Renal cortical epithelial cell (primary cell): ENCODE measurements around the gene HES7. TPM values are rescaled to one million over a fixed set of nuclear protein-coding genes. Genes with fewer than 3 reads are reported as not detected.

Experiments used
- DNase-seq: peaks from one replicate; pipeline ENCODE4 v3.0.0-alpha.2; 2011; ENCODE audit warnings: low read depth
- total RNA-seq: library from RNA; depleted of rRNA; stranded (reverse); fragments of >200 nt; gene quantifications from 2 replicates; pipeline ENCODE4 v1.2.3, GENCODE V29; 2014

The HES7 gene
- total RNA-seq, 1 donor from 2014 or later = not detected

GRCh38 chr17:8143581-8144400, 19.9 kb upstream of the HES7 start:
- DNase-seq = no peak

GRCh38 chr17:8142887-8143580, 19.1 kb upstream of the HES7 start:
- DNase-seq = no peak

- no peak for DNase-seq
These were observed 18.4 kb upstream of the HES7 start for GRCh38 chr17:8142158-8142886.

GRCh38 chr17:8141741-8142140, 17.8 kb upstream of the HES7 start:
- DNase-seq = no peak

- no peak for DNase-seq
These were observed 17.1 kb upstream of the HES7 start for GRCh38 chr17:8141045-8141444.

GRCh38 chr17:8140065-8141029, 16.4 kb upstream of the HES7 start:
- DNase-seq = no peak

GRCh38 chr17:8138672-8139371, 14.9 kb upstream of the HES7 start:
- DNase-seq = peak; percentile 95

GRCh38 chr17:8138374-8138671, 14.4 kb upstream of the HES7 start:
- no peak for DNase-seq

- no peak for DNase-seq
These were observed 13.9 kb upstream of the HES7 start for GRCh38 chr17:8137645-8138373.

- no peak for DNase-seq
These were observed 10.0 kb upstream of the HES7 start for GRCh38 chr17:8133941-8134340.

- no peak for DNase-seq
These were observed 9.5 kb upstream of the HES7 start for GRCh38 chr17:8133399-8133798.

- no peak for DNase-seq
These were observed 8.0 kb upstream of the HES7 start for GRCh38 chr17:8131844-8132441.

GRCh38 chr17:8128125-8128784, 4.3 kb upstream of the HES7 start:
- DNase-seq = no peak

GRCh38 chr17:8126491-8127066, 2.7 kb upstream of the HES7 start:
- no peak for DNase-seq

- no peak for DNase-seq
These were observed 2.1 kb upstream of the HES7 start for GRCh38 chr17:8125947-8126490.

- no peak for DNase-seq
These were observed 1.4 kb upstream of the HES7 start for GRCh38 chr17:8125154-8125946.

GRCh38 chr17:8124350-8125153, 646 bp upstream of the HES7 start:
- no peak for DNase-seq
